Omental fat pad (tissue), 4 donors: ENCODE data around the gene KIF4B. TPM values are rescaled to one million over a fixed set of nuclear protein-coding genes. Genes with fewer than 3 reads are reported as not detected.
"Not testable (repeated sequence)": the region's sequence is repeated elsewhere in the genome, so short reads cannot be mapped to it uniquely, and the experiment has no call there.

Experiments
- ATAC-seq: fragments of 150-250 bp; one replicate; pipeline ENCODE4 v1.9.1; 2016; ENCODE audit warnings: mild to moderate bottlenecking, moderate library complexity; ENCODE audit not compliant: low FRiP score
- DNase-seq: peaks from one replicate; pipeline ENCODE4 v3.0.0-alpha.2; 2019; ENCODE audit warnings: low spot score
- total RNA-seq, 4 donors: library from RNA; depleted of rRNA; stranded (reverse); fragments of >200 nt; gene quantifications; one replicate each; pipeline ENCODE4 v1.1.0, GENCODE V29; 2016
- TF ChIP-seq, protein P1 (sequence below), 3 donors: fragments of 450-650 bp; IDR thresholded peaks; one replicate each; pipeline ENCODE4 v1.5.1; 2016 to 2017; ENCODE audit warnings: antibody characterized with exemption in 3 of 3, mild to moderate bottlenecking in 3 of 3, moderate library complexity in 2 of 3

The KIF4B gene
- total RNA-seq, 4 donors from 2014 or later, result not detected

DNA sequence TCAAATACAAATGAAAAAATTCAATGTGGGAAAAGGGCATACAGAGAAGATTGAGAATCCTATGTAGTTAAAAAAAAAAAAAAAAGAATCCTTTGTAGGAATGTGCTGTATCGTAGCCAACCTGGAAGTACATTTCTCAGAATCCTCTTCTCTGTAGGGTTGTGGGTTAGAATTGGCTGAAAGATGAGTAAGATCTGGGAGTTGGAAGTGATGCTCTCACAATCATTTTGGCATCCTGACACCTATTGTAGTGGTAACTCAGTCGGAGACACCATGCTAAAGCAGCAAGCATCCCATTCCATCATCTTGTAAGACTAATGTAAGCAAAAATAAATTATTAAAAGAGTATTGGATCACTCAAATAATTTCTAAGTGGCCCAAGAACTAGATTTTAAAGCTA, 42.1 kb upstream of the KIF4B start:
- TF ChIP-seq, protein P1, sequence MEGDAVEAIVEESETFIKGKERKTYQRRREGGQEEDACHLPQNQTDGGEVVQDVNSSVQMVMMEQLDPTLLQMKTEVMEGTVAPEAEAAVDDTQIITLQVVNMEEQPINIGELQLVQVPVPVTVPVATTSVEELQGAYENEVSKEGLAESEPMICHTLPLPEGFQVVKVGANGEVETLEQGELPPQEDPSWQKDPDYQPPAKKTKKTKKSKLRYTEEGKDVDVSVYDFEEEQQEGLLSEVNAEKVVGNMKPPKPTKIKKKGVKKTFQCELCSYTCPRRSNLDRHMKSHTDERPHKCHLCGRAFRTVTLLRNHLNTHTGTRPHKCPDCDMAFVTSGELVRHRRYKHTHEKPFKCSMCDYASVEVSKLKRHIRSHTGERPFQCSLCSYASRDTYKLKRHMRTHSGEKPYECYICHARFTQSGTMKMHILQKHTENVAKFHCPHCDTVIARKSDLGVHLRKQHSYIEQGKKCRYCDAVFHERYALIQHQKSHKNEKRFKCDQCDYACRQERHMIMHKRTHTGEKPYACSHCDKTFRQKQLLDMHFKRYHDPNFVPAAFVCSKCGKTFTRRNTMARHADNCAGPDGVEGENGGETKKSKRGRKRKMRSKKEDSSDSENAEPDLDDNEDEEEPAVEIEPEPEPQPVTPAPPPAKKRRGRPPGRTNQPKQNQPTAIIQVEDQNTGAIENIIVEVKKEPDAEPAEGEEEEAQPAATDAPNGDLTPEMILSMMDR (IDR thresholded peaks at IDR 0.05), result no peak
- ATAC-seq (no peak), DNase-seq (no peak)

DNA sequence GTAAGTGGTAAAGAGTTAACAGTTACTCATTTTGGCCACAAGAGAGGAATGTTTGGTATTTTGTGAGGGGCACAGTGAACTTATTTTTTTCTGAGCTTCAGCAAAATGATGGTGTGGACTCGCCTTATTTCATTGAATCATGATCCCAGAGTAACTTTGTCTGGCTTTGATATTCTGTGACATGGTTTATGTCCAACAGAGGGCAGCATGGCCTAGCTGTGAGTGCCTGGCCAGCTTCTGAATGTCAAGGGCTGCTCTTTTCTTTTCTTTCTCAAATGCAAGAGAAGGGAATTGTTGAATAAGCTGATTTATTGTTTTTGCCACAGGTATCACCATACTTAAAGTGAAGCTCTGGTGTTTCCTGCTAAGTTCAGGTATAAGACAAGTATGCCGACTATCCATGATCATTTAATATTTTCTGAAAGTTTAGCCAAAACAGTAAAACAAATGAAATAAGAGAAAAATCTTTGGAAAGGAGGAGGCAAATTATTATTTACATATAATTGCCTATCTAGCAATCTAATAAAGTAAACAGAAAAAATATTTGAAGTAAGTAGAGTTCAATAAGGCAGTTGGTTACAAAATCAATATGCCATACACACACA, 41.0 kb upstream of the KIF4B start:
- TF ChIP-seq, protein P1 (IDR thresholded peaks at IDR 0.05), result no peak
- ATAC-seq, result no peak
- DNase-seq, result no peak

DNA sequence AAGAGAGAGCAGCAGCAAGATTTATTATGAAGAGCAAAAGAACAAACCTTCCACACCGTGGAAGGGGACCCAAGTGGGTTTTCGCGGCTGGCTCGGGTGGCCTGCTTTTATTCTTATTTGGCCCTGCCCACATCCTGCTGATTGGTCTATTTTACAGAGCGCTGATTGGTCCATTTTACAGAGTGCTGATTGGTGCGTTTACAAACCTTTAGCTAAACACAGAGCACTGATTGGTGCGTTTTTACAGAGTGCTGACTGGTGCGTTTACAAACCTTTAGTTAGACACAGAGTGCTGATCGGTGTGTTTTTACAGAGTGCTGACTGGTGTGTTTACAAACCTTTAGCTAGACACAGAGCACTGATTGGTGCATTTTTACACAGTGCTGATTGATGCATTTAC, 37.5 kb upstream of the KIF4B start:
- not testable (repeated sequence) for ATAC-seq

DNA sequence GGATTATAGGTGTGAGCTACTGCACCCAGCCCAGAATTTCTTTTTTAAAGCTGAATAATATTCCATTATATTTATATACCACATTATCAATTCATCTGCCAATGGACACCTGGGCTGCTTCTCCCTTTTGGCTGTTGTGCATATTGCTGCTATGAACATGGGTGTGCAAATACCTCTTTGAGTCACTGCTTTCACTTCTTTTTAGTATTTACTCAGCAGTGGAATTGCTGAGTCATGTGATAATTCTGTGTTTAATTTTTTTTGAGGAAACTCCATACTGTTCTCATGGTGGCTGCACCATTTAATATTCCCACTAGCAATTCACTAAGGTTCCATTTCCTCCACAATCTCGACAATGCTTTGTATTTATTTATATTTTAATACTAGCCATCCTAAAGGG, 36.1 kb upstream of the KIF4B start:
- DNase-seq (no peak), ATAC-seq (no peak)
- TF ChIP-seq, protein P1 (IDR thresholded peaks at IDR 0.05), result no peak

More for the DNA sequence above, 37.5 kb upstream of the KIF4B start:
- DNase-seq, result not testable (repeated sequence)

GRCh38 chr5:154978294-154978693, 35.3 kb upstream of the KIF4B start:
- ATAC-seq, DNase-seq: not testable (repeated sequence)

GRCh38 chr5:154984946-154985516, 28.5 kb upstream of the KIF4B start:
- DNase-seq (no peak), ATAC-seq (no peak)
- TF ChIP-seq, protein P1 (IDR thresholded peaks at IDR 0.05), result no peak

- DNase-seq, result no peak
- no peak for ATAC-seq
- TF ChIP-seq, protein P1 (IDR thresholded peaks at IDR 0.05), result no peak
Measured at GRCh38 chr5:154986151-154986550, 27.4 kb upstream of the KIF4B start.

DNA sequence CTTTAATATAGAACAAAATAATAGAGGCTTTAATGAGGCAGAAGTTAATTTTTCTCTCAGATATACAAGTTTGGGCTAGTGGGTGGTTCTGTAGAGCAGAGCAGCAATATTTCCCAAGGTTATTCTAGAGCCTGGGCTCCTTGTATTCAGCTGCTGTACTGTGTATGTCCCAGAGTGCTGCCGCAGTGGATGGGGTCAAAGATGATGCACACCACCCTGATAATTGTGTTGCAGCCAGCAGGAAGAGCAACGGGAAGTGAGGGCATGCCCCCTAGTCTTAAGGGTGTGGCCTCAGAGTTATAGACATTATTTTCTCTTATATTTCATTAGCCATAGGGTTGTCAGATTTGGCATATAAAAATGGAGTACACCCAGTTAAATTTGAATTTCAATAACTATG, 23.9 kb upstream of the KIF4B start:
- DNase-seq (no peak), ATAC-seq (no peak)
- TF ChIP-seq, protein P1 (IDR thresholded peaks at IDR 0.05), result no peak
